IPS-18a (cell line): ENCODE results near the gene CCDC85B.
A peak's percentile ranks its signal among the peaks of the same experiment; 100 is the strongest.
"Not testable (repeated sequence)": the region's sequence is repeated elsewhere in the genome, so short reads cannot be mapped to it uniquely, and the experiment has no call there.

Source experiments
- H3K27ac ChIP-seq: one replicate; pipeline ENCODE4 v1.5.1; 2013; ENCODE audit warnings: low read length
- H3K27me3 ChIP-seq: one replicate; pipeline ENCODE4 v1.6.1; 2013; ENCODE audit warnings: mild to moderate bottlenecking, low read length; ENCODE audit not compliant: control insufficient read depth, insufficient read depth
- H3K36me3 ChIP-seq: one replicate; pipeline ENCODE4 v1.6.1; 2013; ENCODE audit warnings: low read depth, low read length; ENCODE audit not compliant: control insufficient read depth
- H3K4me1 ChIP-seq: one replicate; pipeline ENCODE4 v1.6.1; 2013; ENCODE audit warnings: low read depth, low read length; ENCODE audit not compliant: control insufficient read depth
- H3K4me3 ChIP-seq: one replicate; pipeline ENCODE4 v1.5.1; 2013; ENCODE audit warnings: low read length
- H3K9ac ChIP-seq: one replicate; pipeline ENCODE4 v1.6.1; 2013; ENCODE audit warnings: mild to moderate bottlenecking, low read length, moderate library complexity
- H3K9me3 ChIP-seq: one replicate; pipeline ENCODE4 v1.6.1; 2013; ENCODE audit warnings: low read depth, low read length; ENCODE audit not compliant: control insufficient read depth

Gene CCDC85B

DNA sequence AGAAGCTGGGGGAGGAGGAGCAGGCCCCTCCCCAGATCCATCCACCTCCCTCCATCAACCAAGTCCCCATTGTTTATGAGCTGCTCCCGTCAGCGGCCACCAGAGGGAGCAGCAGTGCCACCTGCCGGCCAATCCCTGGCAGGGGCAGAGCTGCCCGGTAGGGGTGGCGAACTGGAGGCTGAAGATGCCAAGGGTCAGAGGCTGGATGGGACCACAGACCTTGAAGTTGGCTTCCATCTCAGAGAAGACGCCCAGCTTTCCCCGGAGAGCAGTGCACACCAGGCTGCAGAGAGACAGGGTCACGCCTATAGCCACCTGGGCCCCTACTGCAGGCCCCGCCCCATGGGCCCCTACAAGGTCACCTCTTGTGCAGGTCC is 5.8 kb upstream of the CCDC85B start:
- Histone ChIP-seq H3K27ac (no peak overlapping the region), H3K9me3 (no peaks in the 10 kb centered on the region), H3K9ac (no peak overlapping the region), H3K27me3 (peaks cover 8% of the 10 kb centered on the region), H3K4me3 (no peak overlapping the region), H3K36me3 (peaks cover 32% of the 10 kb centered on the region), H3K4me1 (peaks cover 2% of the 10 kb centered on the region)

- no peak overlapping the region for H3K4me3 ChIP-seq
- peaks cover 7% of the 10 kb centered on the region for H3K4me1 ChIP-seq
- peaks cover 32% of the 10 kb centered on the region for H3K36me3 ChIP-seq
- H3K9me3 ChIP-seq = no peaks in the 10 kb centered on the region
- H3K27ac ChIP-seq = no peak overlapping the region
- H3K9ac ChIP-seq = no peak overlapping the region
- peaks cover 14% of the 10 kb centered on the region for H3K27me3 ChIP-seq
Measured at GRCh38 chr11:65885231-65885630, 5.2 kb upstream of the CCDC85B start.

DNA sequence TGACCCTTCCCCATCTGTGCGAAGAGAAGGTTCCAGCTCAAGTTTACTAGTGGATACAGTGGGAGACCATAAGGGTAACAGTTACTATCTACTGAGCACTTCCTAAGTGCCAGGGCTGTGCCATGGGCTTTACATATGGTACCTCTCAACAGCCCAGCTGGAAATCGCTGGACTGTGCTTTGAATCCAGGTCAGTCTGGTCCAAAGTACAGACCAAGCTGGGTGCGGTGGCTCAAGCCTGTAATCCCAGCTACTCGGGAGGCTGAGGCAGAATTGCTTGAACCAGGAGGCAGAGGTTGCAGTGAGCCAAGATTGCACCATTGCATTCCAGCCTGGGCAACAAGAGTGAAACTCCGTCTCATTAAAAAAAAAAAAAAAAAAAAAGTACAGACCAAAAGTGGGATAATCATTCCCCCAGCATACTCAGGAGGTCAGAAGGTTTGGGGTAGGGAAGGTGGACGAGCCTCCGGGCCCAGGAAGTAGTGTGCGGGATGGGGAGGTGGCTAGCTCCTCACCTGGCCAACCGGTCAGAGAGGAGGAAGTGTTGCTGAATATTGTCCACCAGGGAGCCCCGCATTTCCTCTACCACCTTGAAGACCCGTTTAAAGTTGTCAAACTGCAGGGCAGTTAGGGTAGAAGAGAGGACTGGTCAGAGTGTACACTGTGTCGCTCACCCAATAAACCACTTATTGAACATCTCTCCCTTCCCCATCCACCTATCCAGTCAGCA is 4.5 kb upstream of the CCDC85B start:
- peaks cover 14% of the 10 kb centered on the region for H3K27me3 ChIP-seq
- no peaks in the 10 kb centered on the region for H3K9me3 ChIP-seq
- no peak overlapping the region for H3K4me3 ChIP-seq
- H3K9ac ChIP-seq = no peak overlapping the region
- no peak overlapping the region for H3K27ac ChIP-seq
- H3K36me3 ChIP-seq = peaks cover 32% of the 10 kb centered on the region
- H3K4me1 ChIP-seq = peaks cover 7% of the 10 kb centered on the region

GRCh38 chr11:65886826-65887722 is 3.4 kb upstream of the CCDC85B start:
- Histone ChIP-seq H3K9ac (peak overlapping the region; percentile 55), H3K4me3 (peak overlapping the region; percentile 93), H3K27me3 (peaks cover 22% of the 10 kb centered on the region), H3K9me3 (no peaks in the 10 kb centered on the region), H3K27ac (no peak overlapping the region), H3K4me1 (peaks cover 10% of the 10 kb centered on the region), H3K36me3 (peaks cover 32% of the 10 kb centered on the region)

- H3K4me1 ChIP-seq = peaks cover 16% of the 10 kb centered on the region
Measured at GRCh38 chr11:65887723-65888162, 2.7 kb upstream of the CCDC85B start.

DNA sequence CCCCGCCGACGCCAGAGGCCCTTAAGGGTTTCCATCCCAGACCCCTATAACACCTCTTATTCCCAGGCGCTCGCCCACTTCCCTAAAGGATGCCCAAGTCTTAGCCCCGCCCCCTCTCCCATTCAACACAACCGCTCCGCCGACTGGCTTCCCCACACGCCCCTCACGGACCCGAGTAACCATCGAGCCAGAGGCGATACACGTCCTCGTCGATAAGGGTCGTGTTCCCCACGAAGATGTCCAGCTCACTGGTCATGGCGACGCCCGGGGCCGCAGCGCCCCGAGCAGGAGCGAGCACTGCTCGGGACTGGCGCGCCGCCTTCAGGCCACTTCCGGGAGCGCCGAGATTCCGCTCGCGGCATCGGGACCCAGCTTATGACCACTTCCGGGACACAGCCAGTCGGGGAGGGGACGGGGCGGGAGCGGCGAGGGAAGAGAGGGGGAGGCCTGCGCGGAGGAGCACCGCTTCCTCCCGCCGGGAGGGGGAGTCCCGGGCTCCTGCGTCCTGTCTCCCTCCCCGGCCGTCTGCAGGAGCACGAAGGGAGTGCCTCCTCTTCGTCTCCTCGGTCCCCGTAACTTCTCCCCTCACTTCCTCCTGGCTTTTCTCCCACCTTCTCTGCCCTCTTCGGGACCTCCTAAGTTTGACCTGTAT is 2.2 kb upstream of the CCDC85B start, which contains the start of gene FIBP:
TSS of gene FIBP (minus strand) at position 309 of the 652 bp plus-strand sequence. CDS start at position 256, 53 bp downstream.
- peak within 1 kb of the TSS; percentile 55 for H3K9ac ChIP-seq
- no peaks in the 10 kb centered on the region for H3K9me3 ChIP-seq
- H3K27ac ChIP-seq = no peak within 1 kb of the TSS
- H3K36me3 ChIP-seq = peaks cover 28% of the 10 kb centered on the region
- peaks cover 23% of the 10 kb centered on the region for H3K27me3 ChIP-seq
- H3K4me3 ChIP-seq = peak within 1 kb of the TSS; percentile 93
- H3K4me1 ChIP-seq = peaks cover 16% of the 10 kb centered on the region

More at GRCh38 chr11:65887723-65888162, 2.7 kb upstream of the CCDC85B start:
- no peak overlapping the region for H3K27ac ChIP-seq
- peak overlapping the region; percentile 93 for H3K4me3 ChIP-seq
- H3K27me3 ChIP-seq = peaks cover 23% of the 10 kb centered on the region
- no peaks in the 10 kb centered on the region for H3K9me3 ChIP-seq
- H3K9ac ChIP-seq = peak overlapping the region; percentile 55
- peaks cover 32% of the 10 kb centered on the region for H3K36me3 ChIP-seq

DNA sequence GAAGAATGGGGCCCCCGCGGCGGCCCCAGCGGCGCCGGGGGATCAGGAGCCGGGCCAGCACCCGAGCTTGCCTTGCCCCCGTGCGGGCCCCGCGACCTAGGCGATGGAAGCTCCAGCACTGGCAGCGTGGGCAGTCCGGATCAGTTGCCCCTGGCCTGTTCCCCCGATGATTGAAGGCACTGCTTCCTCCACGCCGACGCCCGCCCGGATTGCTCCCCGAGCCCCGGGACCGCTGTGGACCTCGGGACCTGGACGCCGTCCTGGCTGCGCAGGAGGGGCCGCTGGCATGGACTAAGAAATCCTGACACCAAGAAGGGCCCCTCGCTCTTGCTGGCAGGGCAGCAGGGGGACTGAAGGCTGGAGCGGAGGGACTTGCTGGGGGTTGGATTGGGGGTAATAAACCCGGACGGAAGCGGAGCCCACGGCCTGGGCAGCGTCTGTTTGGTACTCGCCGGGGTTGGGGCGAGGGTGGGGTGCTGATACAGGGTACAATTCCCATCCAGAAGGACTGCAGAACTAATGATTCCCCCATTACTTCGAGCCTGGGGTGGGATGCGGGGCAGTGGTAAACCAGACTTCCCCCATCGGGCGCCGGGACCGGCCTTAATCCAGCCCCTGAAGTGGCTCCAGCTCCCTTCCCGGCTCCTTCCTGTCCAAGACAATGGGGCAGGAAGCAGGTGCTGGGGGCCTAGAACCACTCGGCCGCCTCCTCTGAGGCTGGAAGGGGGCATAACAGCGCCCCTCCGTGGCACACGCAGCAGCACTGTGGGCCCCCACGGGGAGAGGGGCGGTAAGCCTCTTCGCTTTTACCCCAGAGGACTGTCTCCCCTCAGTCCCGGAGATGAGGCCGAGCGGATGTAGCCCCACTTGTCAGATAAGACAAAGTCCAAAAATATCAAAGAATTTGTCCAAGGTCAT is 1.0 kb downstream of the CCDC85B start:
- Histone ChIP-seq H3K4me1 (peaks cover 16% of the 10 kb centered on the region), H3K27ac (no peak overlapping the region), H3K4me3 (peak overlapping the region; percentile 85), H3K36me3 (peaks cover 5% of the 10 kb centered on the region), H3K9me3 (no peaks in the 10 kb centered on the region), H3K9ac (peak overlapping the region; percentile 73), H3K27me3 (peaks cover 26% of the 10 kb centered on the region)

DNA sequence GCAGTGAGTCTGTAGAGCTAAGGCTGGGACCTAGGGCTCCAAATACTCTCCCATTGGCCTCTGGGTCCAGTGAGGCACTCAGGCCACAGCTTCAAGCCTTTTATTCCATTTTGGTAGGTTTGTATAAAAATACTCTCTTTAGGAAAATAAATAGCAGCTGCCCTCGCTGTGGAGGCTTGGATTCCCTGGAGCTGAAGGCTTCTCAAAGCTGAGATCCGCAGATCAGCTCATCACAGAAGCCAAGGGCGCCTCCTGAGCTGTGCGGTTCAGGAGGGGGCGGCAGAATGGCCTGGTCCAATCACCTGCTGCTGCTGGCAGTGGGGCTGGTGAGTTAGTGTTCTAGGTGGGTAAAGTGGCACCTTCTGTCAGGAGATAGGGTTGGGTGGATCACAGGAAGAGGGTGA is 1.7 kb downstream of the CCDC85B start:
- Histone ChIP-seq H3K27me3 (peaks cover 32% of the 10 kb centered on the region), H3K9ac (peak overlapping the region; percentile 73), H3K4me3 (peak overlapping the region; percentile 85), H3K4me1 (peaks cover 16% of the 10 kb centered on the region)
- H3K9me3 ChIP-seq, H3K27ac ChIP-seq, H3K36me3 ChIP-seq: not testable (repeated sequence)

GRCh38 chr11:65892661-65893317 is 2.3 kb downstream of the CCDC85B start:
- Histone ChIP-seq H3K27ac (no peak overlapping the region), H3K4me1 (peaks cover 16% of the 10 kb centered on the region), H3K9me3 (no peaks in the 10 kb centered on the region), H3K4me3 (peak overlapping the region; percentile 85), H3K9ac (no peak overlapping the region), H3K36me3 (no peaks in the 10 kb centered on the region), H3K27me3 (peaks cover 38% of the 10 kb centered on the region)

GRCh38 chr11:65894034-65894591 is 3.6 kb downstream of the CCDC85B start:
- peaks cover 49% of the 10 kb centered on the region for H3K27me3 ChIP-seq
- H3K4me3 ChIP-seq = no peak overlapping the region
- no peak overlapping the region for H3K27ac ChIP-seq
- no peaks in the 10 kb centered on the region for H3K36me3 ChIP-seq
- peaks cover 16% of the 10 kb centered on the region for H3K4me1 ChIP-seq
- H3K9me3 ChIP-seq = no peaks in the 10 kb centered on the region
- no peak overlapping the region for H3K9ac ChIP-seq
